NCI-H2107 treated with DMSO at 0.1 percent for 48 hours (cell line): ENCODE data around the gene UGP2.
"Not testable (repeated sequence)": the region's sequence is repeated elsewhere in the genome, so short reads cannot be mapped to it uniquely, and the experiment has no call there.

Experiments
- DNase-seq: peaks from one replicate; lab custom pipeline; 2025; ENCODE audit not compliant: unreplicated experiment; lab: John Stamatoyannopoulos, UW

UGP2 gene

GRCh38 chr2:63890678-63891077, 49.0 kb downstream of the UGP2 start:
- DNase-seq: no peak

- DNase-seq: no peak
Measured at GRCh38 chr2:63891488-63892030, 49.9 kb downstream of the UGP2 start.

- no peak for DNase-seq
Measured at GRCh38 chr2:63893163-63893562, 51.5 kb downstream of the UGP2 start.

GRCh38 chr2:63894167-63894566, 52.5 kb downstream of the UGP2 start:
- no peak for DNase-seq

- DNase-seq: no peak
Measured at GRCh38 chr2:63898839-63899238, 57.1 kb downstream of the UGP2 start.

- no peak for DNase-seq
Measured at GRCh38 chr2:63899639-63900038, 57.9 kb downstream of the UGP2 start.

GRCh38 chr2:63902149-63902548, 60.5 kb downstream of the UGP2 start:
- DNase-seq: no peak

- DNase-seq: no peak
Measured at GRCh38 chr2:63903003-63903402, 61.3 kb downstream of the UGP2 start.

- no peak for DNase-seq
Measured at GRCh38 chr2:63914311-63914710, 72.6 kb downstream of the UGP2 start.

GRCh38 chr2:63926815-63927214, 85.1 kb downstream of the UGP2 start:
- DNase-seq: peak; percentile 76

GRCh38 chr2:63932104-63932503, 90.4 kb downstream of the UGP2 start:
- not testable (repeated sequence) for DNase-seq
